HepG2 (cell line): ENCODE data around the gene ZNRD2. TPM values are rescaled to one million over a fixed set of nuclear protein-coding genes. Genes with fewer than 3 reads are reported as not detected.

Experiments
- ATAC-seq: fragments of 200-7000 bp; cut with Tn5 transposase; 3 replicates; pipeline ENCODE4 v1.9.1; 2020; ENCODE audit warnings: mild to moderate bottlenecking, moderate library complexity
- BruUV-seq: library from RNA; stranded (reverse); fragments of 400-500 nt; replicated peaks from 2 replicates; lab custom pipeline; 2021; lab: Mats Ljungman, UMichigan
- CTCF ChIA-PET: fragments of 300-600 bp; formaldehyde crosslinking; extraction: SDS; loops from one replicate; lab custom pipeline; 2021; ENCODE audit warnings: low total read pairs, inconsistent platforms, low intra/inter-chr PET ratio; lab: Yijun Ruan, JAX
- POLR2A ChIA-PET: fragments of 350-600 bp; sonication (Branson Sonifier 250); formaldehyde crosslinking; loops from one replicate; lab custom pipeline; 2020; ENCODE audit warnings: antibody characterized with exemption, inconsistent platforms; lab: Yijun Ruan, JAX
- DNase-seq: peaks from one replicate; pipeline ENCODE4 v3.0.0-alpha.2; 2015; ENCODE audit warnings: low spot score
- FAIRE-seq: peaks from 3 replicates; lab custom pipeline; 2011; peaks lifted over from hg19 to GRCh38; lab: Jason Lieb, UNC
- H2AFZ ChIP-seq: one replicate; pipeline ENCODE4 v1.6.1; 2011; ENCODE audit warnings: low read length, inconsistent platforms
- H3K27ac ChIP-seq: fragments of 300-600 bp; 3 replicates; pipeline ENCODE4 v1.8.0; 2011; ENCODE audit warnings: mixed run types, mild to moderate bottlenecking, mixed read lengths, low read length, inconsistent platforms; ENCODE audit not compliant: insufficient read depth; ENCODE audit errors: extremely low read length
- H3K27me3 ChIP-seq, 2 experiments: fragments of 200-600 bp in 1 of 2; 2 replicates in 1 of 2; 3 replicates in 1 of 2; pipeline versions ENCODE4 v1.6.0 to v1.8.0; 2011; ENCODE audit warnings: low read length in 2 of 2, mild to moderate bottlenecking in 2 of 2, moderate library complexity in 2 of 2, inconsistent platforms in 1 of 2; ENCODE audit not compliant: insufficient read depth in 2 of 2, control insufficient read depth in 1 of 2
- H3K36me3 ChIP-seq, 2 experiments: fragments of 200-600 bp in 1 of 2; replicated peaks in 1 of 2; 2 replicates in 1 of 2; 3 replicates in 1 of 2; pipeline versions ENCODE4 v1.5.1 to v1.8.0; 2011; ENCODE audit warnings: low read length in 2 of 2, inconsistent platforms in 1 of 2; ENCODE audit not compliant: insufficient read depth in 2 of 2, control insufficient read depth in 1 of 2
- H3K4me1 ChIP-seq: 2 replicates; pipeline ENCODE4 v1.5.1; 2012; ENCODE audit warnings: low read length, inconsistent platforms; ENCODE audit not compliant: insufficient read depth
- H3K4me2 ChIP-seq: 2 replicates; pipeline ENCODE4 v1.6.0; 2011; ENCODE audit warnings: low read depth, low read length, inconsistent platforms
- H3K4me3 ChIP-seq, 3 experiments: fragments of 200-600 bp in 1 of 3; sonication (generic), shearing (Covaris generic) in 1 of 3; replicated peaks in 1 of 3; 2 replicates each; pipeline ENCODE4 v1.5.1; 2011 to 2016; ENCODE audit warnings: low read length in 3 of 3, inconsistent platforms in 2 of 3, low read depth in 2 of 3, mild to moderate bottlenecking in 2 of 3, control low read depth in 1 of 3, mixed read lengths in 1 of 3; ENCODE audit not compliant: insufficient read depth in 1 of 3
- H3K79me2 ChIP-seq: one replicate; pipeline ENCODE4 v1.6.1; 2011; ENCODE audit warnings: low read length, inconsistent platforms; ENCODE audit not compliant: insufficient read depth
- H3K9ac ChIP-seq: 2 replicates; pipeline ENCODE4 v1.6.0; 2011; ENCODE audit warnings: mild to moderate bottlenecking, low read depth, low read length, inconsistent platforms; ENCODE audit not compliant: insufficient read depth
- H3K9me3 ChIP-seq: 2 replicates; pipeline ENCODE4 v1.5.1; 2012; ENCODE audit warnings: mild to moderate bottlenecking, low read length
- H4K20me1 ChIP-seq: 2 replicates; pipeline ENCODE4 v1.6.0; 2011; ENCODE audit warnings: inconsistent platforms, mild to moderate bottlenecking, low read length, moderate library complexity; ENCODE audit not compliant: insufficient read depth
- GATAD2A ChIP-seq: IDR thresholded peaks from 2 replicates; pipeline ENCODE4 v1.6.1; 2016
- HNRNPH1 ChIP-seq: fragments of 200-400 bp; formaldehyde crosslinking; optimal IDR thresholded peaks from 2 replicates; pipeline ENCODE3; 2017; ENCODE audit warnings: mild to moderate bottlenecking, low read depth, low read length
- MEIS2 ChIP-seq: sonication (generic); formaldehyde crosslinking; IDR thresholded peaks from 2 replicates; pipeline ENCODE4 v1.9.0; 2021; ENCODE audit warnings: mild to moderate bottlenecking, missing genetic modification reagents
- MLX ChIP-seq: IDR thresholded peaks from 2 replicates; pipeline ENCODE4 v1.6.1; 2016
- PRMT3 ChIP-seq: sonication (generic); formaldehyde crosslinking; IDR thresholded peaks from 2 replicates; pipeline ENCODE4 v1.8.1; 2022; ENCODE audit warnings: low read depth, mild to moderate bottlenecking, moderate library complexity, missing genetic modification reagents, borderline replicate concordance
- RAD51 ChIP-seq: fragments of 450-650 bp; IDR thresholded peaks from 2 replicates; pipeline ENCODE4 v1.6.1; 2016; ENCODE audit warnings: borderline replicate concordance
- TGIF2 ChIP-seq: IDR thresholded peaks from 2 replicates; pipeline ENCODE4 v1.6.1; 2016; ENCODE audit warnings: control low read depth, missing compliant biosample characterization
- TP53 ChIP-seq: sonication (generic); formaldehyde crosslinking; conservative IDR thresholded peaks from 2 replicates; pipeline ENCODE4 v1.4.0; 2020; ENCODE audit warnings: missing genetic modification reagents
- ZNF431 ChIP-seq: sonication (generic); formaldehyde crosslinking; IDR thresholded peaks from 2 replicates; pipeline ENCODE4 v1.9.0; 2022; ENCODE audit warnings: missing genetic modification reagents, low read depth, mild to moderate bottlenecking, borderline replicate concordance
- ZNF501 ChIP-seq: sonication (generic); formaldehyde crosslinking; IDR thresholded peaks from 2 replicates; pipeline ENCODE4 v1.5.1; 2020; ENCODE audit warnings: mild to moderate bottlenecking, moderate library complexity, missing genetic modification reagents
- WGBS: methylation state at CpG from one replicate; pipeline ENCODE4 v1.1.6; 2017; ENCODE audit warnings: low lambda C conversion rate; 5-methylcytosine and 5-hydroxymethylcytosine counted together
- in situ Hi-C: cut with HindIII; loops from 2 replicates; pipeline ENCODE4 v1.10.0; 2017; ENCODE audit warnings: low pct_unique_long_range_greater_than_20kb; ENCODE audit not compliant: extremely low pct_ligation_motif_present
- intact Hi-C: fragments of 100-400 bp; cut with micrococcal nuclease; formaldehyde crosslinking; loops from one replicate; pipeline ENCODE4 v1.10.0; 2022; ENCODE audit not compliant: unreplicated experiment
- polyA plus RNA-seq, 8 experiments: library from polyadenylated mRNA; depleted of rRNA in 3 of 8; stranded (reverse) in 7 of 8; unstranded in 1 of 8; fragments of >200 nt; fragmentation: Illumina TruSeq in 4 of 8; extraction: Trizol in 4 of 8; gene quantifications; 2 replicates each; pipeline versions ENCODE4 v1.2.1 to v1.2.3, GENCODE V29; 2011 to 2016; ENCODE audit warnings: low read depth in 4 of 8, missing spikeins in 1 of 8, mixed read lengths in 1 of 8; ENCODE audit not compliant: insufficient read depth in 1 of 8
- total RNA-seq, 5 experiments: library from RNA; depleted of rRNA; stranded (reverse); fragments of >200 nt; fragmentation: Illumina TruSeq; extraction: Trizol; gene quantifications; 2 replicates each; pipeline ENCODE4 v1.2.3, GENCODE V29; 2016; ENCODE audit warnings: low read depth in 1 of 5

The ZNRD2 gene
- total and polyA plus RNA-seq, 2 of the 13 experiments (the other 11 are each of a cell fraction or from before 2014, with no cell fraction given), result 29.2 to 34.0 TPM

DNA sequence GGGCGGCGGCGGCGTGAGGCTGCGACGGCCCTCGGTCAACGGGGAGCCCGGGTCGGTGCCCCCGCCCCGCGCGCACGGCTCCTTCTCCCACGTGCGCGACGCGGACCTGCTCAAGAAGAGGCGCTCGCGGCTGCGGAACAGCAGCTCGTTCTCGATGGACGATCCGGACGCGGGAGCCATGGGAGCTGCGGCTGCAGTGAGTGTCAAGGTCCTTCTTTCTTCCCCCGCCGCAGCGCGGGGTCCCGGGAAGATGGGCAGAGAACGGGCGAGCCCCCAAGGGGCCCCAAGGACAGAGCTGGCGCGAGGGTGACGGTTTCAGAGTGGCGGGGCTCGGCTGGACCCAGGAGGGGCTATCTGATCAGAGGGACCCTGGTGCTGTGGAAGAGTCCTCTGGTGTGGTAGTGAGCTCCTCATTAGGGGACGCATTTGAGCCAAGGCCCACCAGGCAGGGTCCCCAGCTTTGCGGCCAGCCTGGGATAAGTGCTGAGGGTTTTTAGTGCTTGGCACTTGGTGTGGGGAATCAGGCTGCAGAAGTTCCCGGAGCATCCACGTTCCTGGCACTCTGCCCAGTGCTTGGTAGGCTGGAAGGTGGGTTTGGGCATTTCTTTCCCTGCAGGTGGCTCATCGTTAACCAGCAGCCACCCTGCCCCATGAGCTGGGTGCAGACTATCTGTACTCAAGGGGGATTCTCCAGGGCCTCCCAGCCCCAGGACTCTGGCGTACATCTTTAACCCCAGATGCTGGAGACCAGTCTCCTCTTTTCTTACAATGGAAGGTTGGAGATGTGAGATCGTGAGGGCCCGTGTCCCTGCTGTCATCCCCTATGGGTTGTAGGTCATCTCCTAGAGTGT lies 15.3 kb downstream of the ZNRD2 start:
- H4K20me1 ChIP-seq, result no peaks in the 10 kb centered on the region
- H3K9ac ChIP-seq, result no peak overlapping the region
- CTCF ChIA-PET, result no interaction called here
- 97% methylated on average over 40 of the region's 51 CpGs for WGBS
- DNase-seq, result no peak
- H3K27ac ChIP-seq, result no peak overlapping the region
- ATAC-seq, result no peak
- POLR2A ChIA-PET, result interaction anchor here (1.3 to 2.1 kb wide), 3 partner anchors 8 to 11 kb away, joined by 3 to 6 read pairs (median 4); partner anchors contain the start of gene KCNK7
- FAIRE-seq, result no peak
- peaks cover 33% of the 10 kb centered on the region for H3K4me1 ChIP-seq
- in situ Hi-C loops, result loop anchor here (5.0 kb wide), 1 partner anchor 43 kb away; no protein-coding TSS in a partner anchor
- no peak overlapping the region for H3K4me2 ChIP-seq
- 0 out of 5 replicates have a peak, but pooled peaks cover 0 to 3% of the 10 kb centered on the region in 2 experiments for H3K36me3 ChIP-seq
- no peaks in the 10 kb centered on the region for H3K9me3 ChIP-seq
- H3K4me3 ChIP-seq, result no peak overlapping the region
- BruUV-seq, result no TSS peak
- intact Hi-C loops, result no loop called here
- no peaks in the 10 kb centered on the region for H3K27me3 ChIP-seq
- no peak overlapping the region for H2AFZ ChIP-seq
- H3K79me2 ChIP-seq, result no peaks in the 10 kb centered on the region
- TF ChIP-seq ZNF431 (CRISPR knock-in tag), result no peak
- no peak for TF ChIP-seq ZNF501
- TF ChIP-seq HNRNPH1, result no peak
- no peak for TF ChIP-seq PRMT3 (CRISPR knock-in tag)
- TF ChIP-seq TGIF2, result no peak
- no peak for TF ChIP-seq TP53 (CRISPR knock-in tag)
- TF ChIP-seq MEIS2, result no peak
- TF ChIP-seq MLX, result no peak
- no peak for TF ChIP-seq GATAD2A (CRISPR knock-in tag)
- no peak for TF ChIP-seq RAD51
